IMR-90 (cell line): Measurements from ENCODE around the gene CDK14. TPM values are rescaled to one million over a fixed set of nuclear protein-coding genes. Genes with fewer than 3 reads are reported as not detected.

Source experiments
- ATAC-seq: fragments of 200-7000 bp; cut with Tn5 transposase; 2 replicates; pipeline ENCODE4 v1.9.1; 2020; ENCODE audit warnings: low read depth, mild to moderate bottlenecking, moderate library complexity
- BruUV-seq: library from RNA; stranded (reverse); fragments of 400-500 nt; replicated peaks from 2 replicates; lab custom pipeline; 2021; lab: Mats Ljungman, UMichigan
- CTCF ChIA-PET: fragments of 300-600 bp; formaldehyde crosslinking; extraction: SDS; loops from one replicate; lab custom pipeline; 2021; ENCODE audit warnings: antibody characterized with exemption; lab: Yijun Ruan, JAX
- POLR2A ChIA-PET: fragments of 300-600 bp; sonication (Branson Sonifier 250); formaldehyde crosslinking; loops from one replicate; lab custom pipeline; 2022; ENCODE audit warnings: antibody characterized with exemption; ENCODE audit not compliant: unreplicated experiment; lab: Charles Lee
- DNase-seq: peaks from one replicate; pipeline ENCODE4 v3.0.0; 2013
- H2AFZ ChIP-seq: replicated peaks from 2 replicates; pipeline ENCODE3; 2013; ENCODE audit warnings: low read length, mild to moderate bottlenecking; ENCODE audit not compliant: poor library complexity
- H2AK5ac ChIP-seq: 2 replicates; pipeline ENCODE4 v1.6.1; 2013; ENCODE audit warnings: low read depth, low read length, inconsistent platforms
- H2AK9ac ChIP-seq: replicated peaks from 2 replicates; pipeline ENCODE3; 2013; ENCODE audit warnings: mild to moderate bottlenecking, low read depth, low read length, moderate library complexity; ENCODE audit not compliant: poor library complexity
- H2BK120ac ChIP-seq: 2 replicates; pipeline ENCODE4 v1.6.1; 2013; ENCODE audit warnings: low read depth, low read length, inconsistent platforms
- H2BK15ac ChIP-seq: 3 replicates; pipeline ENCODE4 v1.6.1; 2013; ENCODE audit warnings: low read depth, low read length, inconsistent platforms
- H2BK20ac ChIP-seq: 2 replicates; pipeline ENCODE4 v1.6.1; 2013; ENCODE audit warnings: low read depth, mild to moderate bottlenecking, inconsistent platforms, low read length, moderate library complexity
- H2BK5ac ChIP-seq: 2 replicates; pipeline ENCODE4 v1.6.1; 2013; ENCODE audit warnings: mild to moderate bottlenecking, low read depth, low read length, inconsistent platforms; ENCODE audit not compliant: poor library complexity, severe bottlenecking
- H3K14ac ChIP-seq: replicated peaks from 2 replicates; pipeline ENCODE4 v1.6.1; 2013; ENCODE audit warnings: low read depth, low read length, inconsistent platforms
- H3K18ac ChIP-seq: 2 replicates; pipeline ENCODE4 v1.6.1; 2013; ENCODE audit warnings: low read depth, low read length, control low read depth
- H3K23ac ChIP-seq: 2 replicates; pipeline ENCODE4 v1.6.1; 2013; ENCODE audit warnings: low read depth, low read length, inconsistent platforms
- H3K27ac ChIP-seq: 2 replicates; pipeline ENCODE4 v1.5.1; 2013; ENCODE audit warnings: mild to moderate bottlenecking, control low read depth, low read length; ENCODE audit not compliant: insufficient read depth
- H3K27me3 ChIP-seq: 2 replicates; pipeline ENCODE4 v1.6.1; 2013; ENCODE audit warnings: low read length; ENCODE audit not compliant: control insufficient read depth, insufficient read depth
- H3K36me3 ChIP-seq: 2 replicates; pipeline ENCODE4 v1.6.1; 2013; ENCODE audit warnings: low read length, mixed read lengths; ENCODE audit not compliant: control insufficient read depth, insufficient read depth
- H3K4ac ChIP-seq: 2 replicates; pipeline ENCODE4 v1.6.1; 2013; ENCODE audit warnings: low read depth, low read length, inconsistent platforms
- H3K4me1 ChIP-seq: 2 replicates; pipeline ENCODE4 v1.6.1; 2013; ENCODE audit warnings: low read length, mixed read lengths; ENCODE audit not compliant: control insufficient read depth, insufficient read depth
- H3K4me2 ChIP-seq: 2 replicates; pipeline ENCODE4 v1.6.1; 2013; ENCODE audit warnings: low read depth, mild to moderate bottlenecking, control low read depth, low read length, moderate library complexity
- H3K4me3 ChIP-seq: 2 replicates; pipeline ENCODE4 v1.5.1; 2013; ENCODE audit warnings: low read depth, mild to moderate bottlenecking, control low read depth, low read length, moderate library complexity; ENCODE audit not compliant: insufficient read depth
- H3K56ac ChIP-seq: 2 replicates; pipeline ENCODE4 v1.6.1; 2013; ENCODE audit warnings: low read length, inconsistent platforms; ENCODE audit not compliant: insufficient read depth; ENCODE audit errors: extremely low read depth
- H3K79me1 ChIP-seq, 2 experiments: 2 replicates each; pipeline ENCODE4 v1.6.1; 2013; ENCODE audit warnings: low read length in 2 of 2, inconsistent platforms in 1 of 2, low read depth in 1 of 2
- H3K9ac ChIP-seq: 2 replicates; pipeline ENCODE4 v1.6.1; 2013; ENCODE audit warnings: low read depth, low read length, control low read depth
- H3K9me1 ChIP-seq: 2 replicates; pipeline ENCODE4 v1.6.1; 2013; ENCODE audit warnings: low read length, inconsistent platforms; ENCODE audit not compliant: insufficient read depth
- H3K9me3 ChIP-seq: 2 replicates; pipeline ENCODE4 v1.6.1; 2013; ENCODE audit warnings: low read length; ENCODE audit not compliant: control insufficient read depth, insufficient read depth
- H4K20me1 ChIP-seq: 2 replicates; pipeline ENCODE4 v1.6.1; 2013; ENCODE audit warnings: low read length, inconsistent platforms; ENCODE audit not compliant: insufficient read depth
- H4K5ac ChIP-seq: 2 replicates; pipeline ENCODE4 v1.6.1; 2013; ENCODE audit warnings: mild to moderate bottlenecking, low read depth, low read length, control low read depth
- H4K8ac ChIP-seq, 2 experiments: 2 replicates each; pipeline ENCODE4 v1.6.1; 2013; ENCODE audit warnings: low read depth in 2 of 2, low read length in 2 of 2, control low read depth in 1 of 2, inconsistent platforms in 1 of 2
- H4K91ac ChIP-seq: 2 replicates; pipeline ENCODE4 v1.6.1; 2013; ENCODE audit warnings: low read depth, low read length, inconsistent platforms; ENCODE audit not compliant: insufficient read depth
- BHLHE40 ChIP-seq: fragments of 150-350 bp; IDR thresholded peaks from 2 replicates; pipeline ENCODE4 v1.6.1; 2016; ENCODE audit warnings: mild to moderate bottlenecking, low read depth, low read length
- CEBPB ChIP-seq: IDR thresholded peaks from 2 replicates; pipeline ENCODE4 v1.6.1; 2012; ENCODE audit warnings: low read depth, low read length, improper control_type of control experiment
- CHD1 ChIP-seq: IDR thresholded peaks from 2 replicates; pipeline ENCODE4 v1.6.1; 2012; ENCODE audit warnings: low read depth, low read length, improper control_type of control experiment
- CTCF ChIP-seq: conservative IDR thresholded peaks from 2 replicates; pipeline ENCODE4 v1.5.1; 2012; ENCODE audit warnings: mild to moderate bottlenecking, low read depth, low read length, improper control_type of control experiment
- FOS ChIP-seq: fragments of 150-350 bp; IDR thresholded peaks from 2 replicates; pipeline ENCODE4 v1.6.1; 2016; ENCODE audit warnings: low read depth, low read length
- MAFK ChIP-seq: IDR thresholded peaks from 2 replicates; pipeline ENCODE4 v1.6.1; 2012; ENCODE audit warnings: low read depth, low read length, improper control_type of control experiment
- MAZ ChIP-seq: IDR thresholded peaks from 2 replicates; pipeline ENCODE4 v1.6.1; 2012; ENCODE audit warnings: low read depth, mild to moderate bottlenecking, low read length, improper control_type of control experiment, moderate library complexity, borderline replicate concordance
- MXI1 ChIP-seq: IDR thresholded peaks from 2 replicates; pipeline ENCODE4 v1.6.1; 2012; ENCODE audit warnings: low read depth, mild to moderate bottlenecking, low read length, moderate library complexity, borderline replicate concordance
- NFE2L2 ChIP-seq: fragments of 150-350 bp; IDR thresholded peaks from 2 replicates; pipeline ENCODE4 v1.6.1; 2016; ENCODE audit warnings: low read depth, mild to moderate bottlenecking, low read length
- POLR2A ChIP-seq: IDR thresholded peaks from 2 replicates; pipeline ENCODE4 v1.6.1; 2012; ENCODE audit warnings: mild to moderate bottlenecking, low read depth, low read length
- RAD21 ChIP-seq: IDR thresholded peaks from 2 replicates; pipeline ENCODE4 v1.6.1; 2012; ENCODE audit warnings: low read length, improper control_type of control experiment
- RCOR1 ChIP-seq: IDR thresholded peaks from 2 replicates; pipeline ENCODE4 v1.6.1; 2012; ENCODE audit warnings: mild to moderate bottlenecking, low read length, improper control_type of control experiment; ENCODE audit not compliant: insufficient replicate concordance
- RFX5 ChIP-seq: IDR thresholded peaks from 2 replicates; pipeline ENCODE4 v1.8.0; 2012; ENCODE audit warnings: low read depth, mild to moderate bottlenecking, low read length, moderate library complexity
- SMC3 ChIP-seq: fragments of 150-350 bp; IDR thresholded peaks from 2 replicates; pipeline ENCODE4 v1.6.1; 2016; ENCODE audit warnings: low read depth, mild to moderate bottlenecking, antibody characterized with exemption, low read length, moderate library complexity
- WGBS, 2 experiments: methylation state at CpG; one replicate each; pipeline versions ENCODE4 v1.1.5 to v1.1.7; 2013; ENCODE audit warnings: missing lambda C conversion rate in 2 of 2; ENCODE audit not compliant: insufficient read length in 1 of 2; ENCODE audit errors: extremely low coverage in 2 of 2; 5-methylcytosine and 5-hydroxymethylcytosine counted together
- dilution Hi-C: fragments of 300-500 bp; cut with HindIII; formaldehyde crosslinking; loops from one replicate; pipeline ENCODE4 v1.14.3; 2018; ENCODE audit warnings: low sequenced_read_pairs; ENCODE audit not compliant: unreplicated experiment
- in situ Hi-C: fragments of 300-500 bp; cut with MboI; formaldehyde crosslinking; loops from 3 replicates; pipeline ENCODE4 v1.14.3; 2019; ENCODE audit warnings: low sequenced_read_pairs, inconsistent platforms, mixed read lengths
- intact Hi-C: fragments of 100-400 bp; cut with micrococcal nuclease; formaldehyde crosslinking; loops from 2 replicates; pipeline ENCODE4 v1.10.0; 2022
- polyA plus RNA-seq, 3 experiments: library from polyadenylated mRNA; depleted of rRNA; stranded (reverse); fragments of >200 nt; gene quantifications; 2 replicates each; pipeline ENCODE4 v1.2.3, GENCODE V29; 2012; ENCODE audit warnings: low replicate concordance in 1 of 3
- total RNA-seq: library from RNA; depleted of rRNA; stranded (reverse); fragments of >200 nt; gene quantifications from 2 replicates; pipeline ENCODE4 v1.2.3, GENCODE V29; 2012
- TF ChIP-seq, protein P1 (sequence below): fragments of 150-350 bp; IDR thresholded peaks from 2 replicates; pipeline ENCODE4 v1.6.1; 2016; ENCODE audit warnings: low read depth, mild to moderate bottlenecking, low read length, moderate library complexity, borderline replicate concordance
- TF ChIP-seq, protein P2 (sequence below): fragments of 150-350 bp; IDR thresholded peaks from 2 replicates; pipeline ENCODE4 v1.6.1; 2017; ENCODE audit warnings: mild to moderate bottlenecking, antibody characterized with exemption, low read length, low read depth

CDK14 gene
- total and polyA plus RNA-seq, 2 of the 4 experiments (the other 2 are of a cell fraction) = 10.1 to 29.6 TPM

DNA sequence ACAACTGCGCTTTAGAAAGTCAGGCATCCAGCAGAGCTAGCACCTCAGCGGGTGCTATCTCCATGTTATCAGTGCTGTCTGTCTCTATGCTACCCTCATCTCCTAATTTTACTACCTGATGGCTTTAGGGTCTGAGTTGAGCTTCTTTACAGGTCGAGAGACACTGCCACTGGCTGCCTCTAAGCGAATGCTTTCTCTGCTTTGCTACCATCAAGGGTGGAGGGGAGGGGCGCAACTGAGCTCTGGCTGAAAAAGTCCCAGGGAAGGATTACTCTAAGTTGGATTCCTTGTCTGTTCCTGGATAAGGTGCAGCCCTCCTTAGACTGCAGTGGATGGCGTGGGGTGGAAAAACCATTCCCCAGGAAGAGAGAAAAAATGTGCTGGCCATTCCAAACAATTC, 105.7 kb downstream of the CDK14 start:
- DNase-seq = no peak
- Histone ChIP-seq H3K4me3 (no peak overlapping the region), H3K4ac (no peak overlapping the region), H3K9me3 (no peaks in the 10 kb centered on the region), H3K14ac (no peak overlapping the region), H2BK120ac (no peak overlapping the region), H3K56ac (no peak overlapping the region), H4K20me1 (0 out of 2 replicates have a peak, but pooled peaks cover 4% of the 10 kb centered on the region), H3K79me1 (peaks cover 4 to 13% of the 10 kb centered on the region in 2 experiments; a peak in 3 of 4 replicates), H4K8ac (no peak overlapping the region), H2BK15ac (no peak overlapping the region), H3K27ac (no peak overlapping the region), H3K23ac (no peak overlapping the region), H3K4me1 (peaks cover 6% of the 10 kb centered on the region), H2BK5ac (no peak overlapping the region), H4K91ac (no peak overlapping the region), H2AK5ac (no peak overlapping the region), H3K18ac (no peak overlapping the region), H3K9ac (no peak overlapping the region), H2BK20ac (no peak overlapping the region), H2AFZ (no peak overlapping the region), H3K27me3 (no peaks in the 10 kb centered on the region), H3K9me1 (0 out of 2 replicates have a peak, but pooled peaks cover 2% of the 10 kb centered on the region), H3K4me2 (no peak overlapping the region), H3K36me3 (no peaks in the 10 kb centered on the region), H4K5ac (no peak overlapping the region), H2AK9ac (no peak overlapping the region)
- BruUV-seq = no TSS peak
- in situ Hi-C loops = no loop called here
- ChIA-PET POLR2A (interaction anchor here (0.8 kb wide), 1 partner anchor 9 kb away, joined by 3 read pairs; no protein-coding TSS in a partner anchor), CTCF (no interaction called here)
- ATAC-seq = no peak
- no CpG with 5 or more reads among the region's 6 CpGs for WGBS, 2 experiments
- dilution Hi-C loops = no loop called here
- TF ChIP-seq RFX5 = no peak
- TF ChIP-seq RCOR1 = no peak
- TF ChIP-seq, protein P1, sequence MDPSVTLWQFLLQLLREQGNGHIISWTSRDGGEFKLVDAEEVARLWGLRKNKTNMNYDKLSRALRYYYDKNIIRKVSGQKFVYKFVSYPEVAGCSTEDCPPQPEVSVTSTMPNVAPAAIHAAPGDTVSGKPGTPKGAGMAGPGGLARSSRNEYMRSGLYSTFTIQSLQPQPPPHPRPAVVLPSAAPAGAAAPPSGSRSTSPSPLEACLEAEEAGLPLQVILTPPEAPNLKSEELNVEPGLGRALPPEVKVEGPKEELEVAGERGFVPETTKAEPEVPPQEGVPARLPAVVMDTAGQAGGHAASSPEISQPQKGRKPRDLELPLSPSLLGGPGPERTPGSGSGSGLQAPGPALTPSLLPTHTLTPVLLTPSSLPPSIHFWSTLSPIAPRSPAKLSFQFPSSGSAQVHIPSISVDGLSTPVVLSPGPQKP = no peak
- no peak for TF ChIP-seq CTCF
- no peak for TF ChIP-seq CHD1
- no peak for TF ChIP-seq NFE2L2
- no peak for TF ChIP-seq MAZ
- TF ChIP-seq, protein P2, sequence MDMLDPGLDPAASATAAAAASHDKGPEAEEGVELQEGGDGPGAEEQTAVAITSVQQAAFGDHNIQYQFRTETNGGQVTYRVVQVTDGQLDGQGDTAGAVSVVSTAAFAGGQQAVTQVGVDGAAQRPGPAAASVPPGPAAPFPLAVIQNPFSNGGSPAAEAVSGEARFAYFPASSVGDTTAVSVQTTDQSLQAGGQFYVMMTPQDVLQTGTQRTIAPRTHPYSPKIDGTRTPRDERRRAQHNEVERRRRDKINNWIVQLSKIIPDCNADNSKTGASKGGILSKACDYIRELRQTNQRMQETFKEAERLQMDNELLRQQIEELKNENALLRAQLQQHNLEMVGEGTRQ = no peak
- no peak for TF ChIP-seq CEBPB
- no peak for TF ChIP-seq RAD21
- TF ChIP-seq MXI1 = no peak
- no peak for TF ChIP-seq MAFK
- no peak for TF ChIP-seq POLR2A
- TF ChIP-seq BHLHE40 = no peak
- TF ChIP-seq SMC3 = no peak
- TF ChIP-seq FOS = no peak
- intact Hi-C loops = no loop called here
